Fibroblast of upper back skin (primary cell): Measurements from ENCODE around the gene STUM.

Experiments used
- DNase-seq: peaks from one replicate; pipeline ENCODE4 v3.0.0-alpha.2; 2013

Gene STUM

GRCh38 chr1:226565476-226565875, 16.9 kb downstream of the STUM start:
- no peak for DNase-seq

GRCh38 chr1:226566234-226566633, 17.7 kb downstream of the STUM start:
- no peak for DNase-seq

DNA sequence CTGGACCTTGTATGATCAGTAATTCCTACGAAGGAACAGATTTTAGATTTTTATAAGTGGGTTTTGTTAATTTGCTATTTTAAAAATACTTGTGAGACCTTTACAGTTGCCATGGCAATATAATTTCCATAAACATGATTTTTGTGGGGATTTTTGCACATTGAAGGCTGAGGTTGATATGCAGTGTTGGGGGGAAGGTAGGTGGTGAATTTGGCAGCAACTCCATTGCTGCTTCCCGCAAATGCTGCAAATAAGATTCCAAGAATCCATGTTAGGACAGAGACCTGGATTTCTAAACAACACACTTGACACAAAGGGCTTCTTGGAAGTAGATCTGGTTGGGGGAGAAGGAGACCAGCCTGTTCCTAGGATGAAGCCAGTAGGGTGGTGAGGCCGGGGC, 18.2 kb downstream of the STUM start:
- DNase-seq: no peak

GRCh38 chr1:226568077-226568831, 19.7 kb downstream of the STUM start:
- DNase-seq: peak; percentile 26

DNA sequence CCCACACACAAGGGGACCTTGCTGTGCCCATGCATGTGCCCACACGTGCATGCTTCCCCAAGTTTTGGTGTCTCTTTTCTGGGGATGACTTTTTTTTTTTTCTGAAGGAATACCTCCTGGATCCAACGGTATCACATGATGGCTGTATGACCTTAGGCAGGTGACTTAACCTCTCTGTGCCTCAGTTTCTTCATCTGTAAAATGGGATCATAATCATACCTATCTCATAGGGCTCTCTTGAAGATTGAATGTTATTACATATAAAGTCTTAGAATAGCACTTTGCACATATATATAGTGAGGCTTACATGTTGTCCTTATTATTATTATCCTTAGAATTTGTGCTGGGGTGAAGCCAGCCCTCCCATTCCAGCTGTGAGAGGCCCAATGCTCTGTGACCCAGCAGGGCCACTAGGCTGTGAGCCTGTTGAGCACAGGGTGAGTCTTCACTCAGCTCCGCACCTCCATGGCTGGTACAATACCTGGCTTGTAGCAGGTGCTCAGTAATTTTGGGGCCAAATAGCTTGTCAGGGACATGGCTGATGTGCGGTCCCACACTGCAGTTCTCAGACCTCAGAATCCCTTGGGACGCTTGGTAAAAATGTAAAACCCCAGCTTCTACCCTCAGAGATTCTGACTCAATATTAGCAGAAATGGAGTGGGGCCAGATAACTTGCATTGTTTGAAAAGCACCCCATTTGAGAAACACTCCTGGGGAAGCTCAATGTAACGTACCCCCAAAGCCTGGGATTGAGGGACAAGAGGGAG, 20.6 kb downstream of the STUM start:
- DNase-seq: no peak

GRCh38 chr1:226569879-226570547, 21.4 kb downstream of the STUM start:
- no peak for DNase-seq

DNA sequence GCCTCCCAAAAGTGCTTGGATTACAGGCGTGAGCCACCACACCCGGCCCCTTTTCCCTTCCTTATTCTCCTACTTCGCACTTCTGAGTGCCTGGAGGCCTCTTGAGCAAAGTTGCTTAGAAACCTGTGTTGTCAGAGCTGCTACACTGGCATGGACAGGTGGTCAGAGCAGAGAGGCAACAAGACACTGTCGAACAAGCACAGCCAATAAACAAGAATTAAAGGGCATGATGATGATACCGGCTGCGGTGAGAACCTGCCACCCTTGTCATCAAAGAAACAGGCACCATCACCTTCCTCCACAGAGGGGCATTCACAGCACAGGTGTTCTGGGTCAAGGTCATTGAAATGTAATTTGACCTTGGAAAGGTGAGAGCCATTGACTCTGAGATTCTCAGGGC, 23.3 kb downstream of the STUM start:
- no peak for DNase-seq

- DNase-seq: no peak
Measured at GRCh38 chr1:226572325-226572726, 23.8 kb downstream of the STUM start.

GRCh38 chr1:226574044-226574443, 25.5 kb downstream of the STUM start:
- DNase-seq: no peak

DNA sequence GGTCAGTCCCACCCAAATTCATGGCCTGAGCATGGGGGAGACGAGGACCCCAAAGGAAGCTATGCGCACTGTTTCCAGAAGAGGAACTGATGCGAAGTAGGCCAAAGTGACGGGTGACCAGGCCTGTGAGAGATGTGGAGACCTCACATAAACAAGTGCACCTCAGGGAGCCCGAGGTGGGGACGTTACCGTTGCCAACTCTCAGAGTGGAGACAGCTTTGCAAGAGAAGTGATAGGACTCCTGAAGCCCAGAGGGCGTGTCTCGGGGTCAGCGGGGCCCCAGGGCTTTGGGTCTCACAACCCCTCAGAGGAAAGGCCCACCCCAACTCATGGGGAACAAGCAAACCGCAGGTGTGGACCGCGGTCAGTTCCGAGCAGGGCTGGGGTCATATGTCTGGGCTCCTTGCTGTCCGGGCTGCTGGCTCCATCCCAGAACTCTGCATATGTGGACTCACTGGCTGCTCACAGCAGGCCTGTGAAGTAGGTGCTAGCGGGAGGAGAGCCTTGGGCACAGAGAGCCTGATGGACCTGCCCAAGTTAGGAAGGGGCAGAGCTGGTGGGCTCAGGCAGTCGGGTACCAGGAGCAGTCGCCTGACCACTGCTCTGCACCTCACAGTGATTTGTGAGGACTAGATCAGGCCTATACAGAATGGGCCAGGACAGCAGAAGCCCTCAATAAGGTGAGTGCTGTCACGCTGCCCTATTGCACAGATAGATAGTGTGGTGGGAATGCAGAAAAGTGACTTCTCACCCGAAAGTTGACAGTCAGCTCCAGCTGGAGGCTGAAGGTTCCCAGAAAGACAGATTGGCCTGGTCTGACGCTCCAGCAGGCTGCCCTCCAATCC, 26.2 kb downstream of the STUM start:
- no peak for DNase-seq

- no peak for DNase-seq
Measured at GRCh38 chr1:226575436-226575720, 26.8 kb downstream of the STUM start.

DNA sequence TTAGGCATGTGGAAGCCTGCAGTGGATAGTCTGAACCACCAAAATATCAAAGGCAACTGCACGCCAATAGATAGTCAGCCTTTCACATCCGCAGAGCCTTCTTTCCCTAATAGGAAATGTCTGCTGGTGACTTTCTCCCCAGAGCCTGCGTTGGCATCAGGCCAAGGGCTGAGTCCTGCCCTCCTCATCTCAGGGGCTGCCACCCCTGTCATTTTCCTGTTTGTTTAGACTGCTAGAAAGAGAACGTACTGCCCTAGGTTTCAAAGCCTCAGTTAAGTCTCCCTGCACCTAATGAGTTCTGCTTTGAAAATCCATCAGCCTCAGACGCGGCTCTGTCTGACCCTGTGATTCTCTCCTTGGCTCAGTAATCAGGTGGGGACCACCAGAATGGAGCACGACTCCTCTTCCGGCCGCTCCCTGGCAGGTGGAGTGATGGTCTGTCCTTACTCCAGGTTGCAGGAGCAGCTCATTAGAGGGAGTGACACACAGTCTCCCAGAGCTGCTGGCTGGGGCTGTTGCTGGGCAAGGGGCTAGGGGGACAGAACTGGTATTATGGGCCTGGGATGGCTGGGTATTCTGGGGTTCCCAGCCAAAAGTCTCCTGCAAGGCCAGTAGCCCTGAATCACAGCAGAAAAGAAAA, 27.3 kb downstream of the STUM start:
- no peak for DNase-seq

DNA sequence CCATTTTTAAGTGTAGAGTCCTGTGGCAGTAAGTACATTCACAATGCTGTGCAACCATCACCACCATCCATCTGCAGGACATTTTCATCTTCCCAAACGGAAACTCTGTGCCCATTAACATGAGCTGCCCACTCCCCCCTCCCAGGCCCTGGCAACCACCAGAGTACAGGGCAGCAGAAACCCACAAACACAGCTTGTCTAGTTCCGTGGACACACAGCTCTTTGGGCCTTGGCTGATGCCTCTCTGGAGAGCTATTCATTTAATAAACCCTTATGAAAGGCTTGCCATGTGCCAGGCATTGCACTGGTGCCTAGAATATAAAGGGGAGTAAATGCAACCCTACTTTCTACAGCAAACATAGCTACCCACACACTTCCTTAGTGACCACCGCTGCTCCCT, 28.0 kb downstream of the STUM start:
- DNase-seq: no peak

- DNase-seq: no peak
Measured at GRCh38 chr1:226577401-226578180, 29.0 kb downstream of the STUM start.

GRCh38 chr1:226578946-226579578, 30.5 kb downstream of the STUM start:
- no peak for DNase-seq

- DNase-seq: no peak
Measured at GRCh38 chr1:226579781-226580323, 31.3 kb downstream of the STUM start.

- DNase-seq: no peak
Measured at GRCh38 chr1:226580625-226581270, 32.2 kb downstream of the STUM start.

DNA sequence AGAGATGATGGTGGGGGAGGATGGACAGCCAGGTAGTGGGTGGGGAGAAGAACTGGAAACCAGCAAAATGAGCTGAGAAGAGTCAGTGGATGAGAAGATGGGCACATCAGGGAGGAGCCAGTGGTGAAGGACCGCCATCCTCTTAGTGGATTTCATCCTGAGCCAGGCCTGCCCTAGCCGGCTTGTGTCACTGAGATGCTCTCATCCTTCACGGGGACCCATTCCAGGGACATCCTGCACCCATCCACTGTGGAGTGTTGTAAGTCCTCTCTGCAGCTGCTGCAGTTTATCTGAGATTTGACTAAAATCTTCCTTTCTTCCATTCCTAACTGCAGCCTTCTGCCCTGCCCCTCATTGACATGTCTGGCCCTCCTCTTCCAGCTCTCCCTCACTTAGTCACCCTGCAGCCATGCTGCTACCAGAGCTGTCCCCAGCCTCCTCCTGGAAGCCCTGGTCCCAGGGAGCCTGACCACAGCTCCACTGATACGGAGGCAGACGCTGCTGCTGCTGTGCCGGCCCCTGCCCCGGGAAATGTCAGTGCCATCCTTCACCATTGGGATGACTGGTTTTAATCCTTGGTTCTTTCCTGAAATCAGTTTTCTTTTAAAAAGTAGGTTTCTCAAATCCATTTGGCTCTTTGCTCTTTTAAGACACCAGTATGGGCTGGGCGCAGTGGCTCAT, 33.2 kb downstream of the STUM start:
- no peak for DNase-seq

- no peak for DNase-seq
Measured at GRCh38 chr1:226582966-226583365, 34.4 kb downstream of the STUM start.

DNA sequence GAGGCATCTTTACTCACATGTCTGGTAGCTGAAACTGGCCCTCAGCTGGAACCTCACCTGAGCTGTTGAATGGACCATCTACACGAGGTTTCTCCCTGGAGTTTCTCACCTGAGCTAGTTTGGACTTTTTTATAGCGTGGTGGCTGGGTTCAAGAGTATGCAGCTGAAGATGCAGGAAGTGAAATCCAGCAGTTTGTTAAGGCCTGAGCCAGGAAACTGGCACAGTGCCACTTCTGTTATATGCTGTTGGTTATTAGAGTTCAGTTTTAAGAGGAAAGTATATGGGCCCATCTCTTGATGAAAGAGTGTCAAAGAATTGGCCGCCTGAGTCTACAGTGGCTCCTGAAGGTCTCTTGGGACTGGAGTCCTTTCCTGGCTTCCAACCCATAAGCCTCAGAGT, 35.6 kb downstream of the STUM start:
- DNase-seq: no peak
